H1 (cell line): ENCODE data around the gene CAPG. TPM values are rescaled to one million over a fixed set of nuclear protein-coding genes. Genes with fewer than 3 reads are reported as not detected.

Source experiments
- POLR2A ChIP-seq, 2 experiments: IDR thresholded peaks; 1 replicate in 1 of 2; 2 replicates in 1 of 2; pipeline ENCODE4 v1.6.1; 2011; ENCODE audit warnings: low read depth in 2 of 2, low read length in 2 of 2, mild to moderate bottlenecking in 2 of 2; ENCODE audit errors: control extremely low read depth in 1 of 2
- RXRA ChIP-seq: IDR thresholded peaks from 2 replicates; pipeline ENCODE4 v1.6.1; 2011; ENCODE audit warnings: low read depth, mild to moderate bottlenecking, low read length, moderate library complexity; ENCODE audit not compliant: insufficient read depth
- SP1 ChIP-seq: IDR thresholded peaks from 2 replicates; pipeline ENCODE4 v1.6.1; 2011; ENCODE audit warnings: low read depth, low read length
- SP4 ChIP-seq: IDR thresholded peaks from 2 replicates; pipeline ENCODE4 v1.6.1; 2012; ENCODE audit warnings: low read length, inconsistent platforms
- polyA plus RNA-seq, 7 experiments: library from polyadenylated mRNA; depleted of rRNA in 3 of 7; stranded (reverse) in 5 of 7; unstranded in 2 of 7; fragments of >200 nt in 5 of 7; fragments of 200-250 nt in 2 of 7; gene quantifications; 1 replicate in 5 of 7; 2 replicates in 1 of 7; 4 replicates in 1 of 7; pipeline versions ENCODE4 v1.2.1 to v1.2.3, GENCODE V29; 2011 to 2013; ENCODE audit warnings: missing spikeins in 2 of 7, mixed read lengths in 2 of 7
- total RNA-seq: library from RNA; stranded (reverse); fragmentation: NEBNext Ultra II Directional; extraction: Animal tissue kit (Norgen Biotek cat#: 25700); gene quantifications from 2 replicates; pipeline ENCODE4 v1.2.1, GENCODE V29; 2021
- TF ChIP-seq, protein P1 (sequence below): IDR thresholded peaks from 2 replicates; pipeline ENCODE4 v1.6.1; 2011; ENCODE audit warnings: low read depth, mild to moderate bottlenecking, low read length; ENCODE audit not compliant: insufficient read depth

Gene CAPG
- total and polyA plus RNA-seq, 2 of the 8 experiments (the other 6 are each of a cell fraction or from before 2014, with no cell fraction given) = 80.5 to 89.0 TPM

DNA sequence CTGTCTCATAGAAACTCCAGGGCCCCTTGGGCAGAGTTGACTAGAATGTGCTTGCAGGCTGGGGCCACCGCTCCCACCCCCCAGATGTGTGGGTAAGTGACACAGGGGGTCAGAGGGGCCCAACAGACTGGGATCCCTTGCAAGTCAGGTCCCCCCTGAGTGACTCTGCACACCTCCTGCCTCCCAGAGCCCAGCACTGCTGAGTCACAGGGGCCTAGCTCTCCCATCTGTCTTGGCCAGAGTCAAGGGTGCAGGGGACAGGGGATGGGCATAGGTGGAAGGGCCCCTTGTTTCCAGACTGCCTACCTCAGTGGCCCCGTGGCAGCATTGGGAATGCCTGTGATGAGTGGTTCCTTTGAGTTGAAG lies 19.7 kb upstream of the CAPG start (continued):
- TF ChIP-seq, protein P1, sequence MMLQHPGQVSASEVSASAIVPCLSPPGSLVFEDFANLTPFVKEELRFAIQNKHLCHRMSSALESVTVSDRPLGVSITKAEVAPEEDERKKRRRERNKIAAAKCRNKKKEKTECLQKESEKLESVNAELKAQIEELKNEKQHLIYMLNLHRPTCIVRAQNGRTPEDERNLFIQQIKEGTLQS = no peak
- TF ChIP-seq SP4 = no peak
- TF ChIP-seq POLR2A (IDR thresholded peaks at IDR 0.05; ENCODE audit: control extremely low read depth in 1 of 2, low read depth in 2 of 2, low read length in 2 of 2) = no peak
- TF ChIP-seq SP1 = no peak
- TF ChIP-seq RXRA = no peak
